Caki2 (cell line): ENCODE data around the gene CYP2W1. TPM values are rescaled to one million over a fixed set of nuclear protein-coding genes. Genes with fewer than 3 reads are reported as not detected.
"Not testable (repeated sequence)": the region's sequence is repeated elsewhere in the genome, so short reads cannot be mapped to it uniquely, and the experiment has no call there.

Source experiments
- DNase-seq: peaks from one replicate; pipeline ENCODE4 v3.0.0-alpha.2; 2015; ENCODE audit warnings: low read depth
- in situ Hi-C: cut with HindIII; loops from 2 replicates; pipeline ENCODE4 v1.10.0; 2016; ENCODE audit warnings: low sequenced_read_pairs, low pct_unique_long_range_greater_than_20kb, mixed read lengths
- total RNA-seq: library from RNA; depleted of rRNA; stranded (reverse); fragments of >200 nt; shearing (Covaris generic); gene quantifications from 2 replicates; pipeline ENCODE4 v1.2.3, GENCODE V29; 2014; ENCODE audit warnings: low replicate concordance

The CYP2W1 gene
- total RNA-seq, 1 experiment from 2014 or later = not detected

DNA sequence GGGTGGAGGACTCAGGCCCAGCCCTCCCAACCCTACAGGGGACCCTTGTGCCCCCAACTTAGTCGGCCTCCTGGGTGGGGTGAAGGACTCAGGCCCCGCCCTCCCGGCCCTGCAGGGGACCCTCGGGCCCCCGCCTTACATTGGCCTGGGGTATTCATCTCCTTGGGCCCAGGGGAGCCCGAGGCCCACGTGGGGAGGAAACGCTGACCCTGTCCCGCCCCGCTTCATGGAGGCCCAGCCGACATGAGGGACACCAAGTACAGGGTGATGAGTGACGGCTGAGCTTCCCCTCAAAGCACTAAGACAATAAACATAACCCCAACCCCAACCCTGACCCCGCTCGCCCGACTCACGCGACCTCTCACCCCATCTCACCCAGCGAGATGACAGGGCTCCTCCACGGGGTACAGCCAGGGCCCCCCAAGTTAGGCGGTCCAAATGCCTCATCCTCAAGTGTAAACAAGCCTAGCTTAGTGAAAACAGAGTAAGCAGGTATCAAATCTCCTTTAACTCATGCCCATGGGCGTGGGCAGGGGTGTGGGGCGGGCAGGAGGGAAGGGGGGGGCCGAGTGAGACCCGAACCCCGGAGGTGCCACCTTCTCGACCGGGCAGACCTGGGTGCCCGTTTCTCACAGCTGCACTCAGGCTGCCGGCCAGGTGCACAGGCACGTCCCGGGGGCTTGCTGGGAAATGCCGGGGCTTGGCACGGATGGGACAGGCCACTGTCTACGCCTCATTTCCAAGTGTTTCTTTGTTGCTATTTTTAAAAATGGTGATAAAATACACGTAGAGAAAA is 8.2 kb downstream of the CYP2W1 start:
- in situ Hi-C loops = no loop called here
- no peak for DNase-seq

GRCh38 chr7:991729-992656 is 9.0 kb downstream of the CYP2W1 start:
- DNase-seq = no peak
- in situ Hi-C loops = no loop called here

- in situ Hi-C loops = no loop called here
- peak; percentile 88 for DNase-seq
These were observed 10.0 kb downstream of the CYP2W1 start for GRCh38 chr7:992709-993607.

- no peak for DNase-seq
- in situ Hi-C loops = no loop called here
These were observed 11.8 kb downstream of the CYP2W1 start for GRCh38 chr7:994592-995308.

DNA sequence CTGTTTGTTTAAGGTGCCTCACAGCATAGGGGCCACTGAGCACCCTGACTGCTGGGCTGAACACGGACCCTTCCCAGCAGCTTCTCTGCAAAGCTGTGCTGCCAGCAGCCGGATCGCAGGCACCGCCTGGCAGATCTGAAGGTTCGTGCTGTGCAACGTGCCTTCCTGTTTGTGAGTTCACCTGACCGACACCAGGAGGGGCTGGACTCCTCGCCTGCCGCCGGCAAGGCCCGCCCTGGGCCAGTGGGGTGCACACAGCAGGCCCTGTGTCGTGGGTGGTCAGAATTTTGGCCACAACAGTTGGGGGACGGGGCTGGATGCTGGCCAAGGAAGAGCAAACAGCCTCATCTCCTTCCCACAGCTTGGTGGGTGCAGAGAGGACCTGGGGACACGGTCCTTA is 12.6 kb downstream of the CYP2W1 start:
- DNase-seq = no peak
- in situ Hi-C loops = no loop called here

GRCh38 chr7:996079-996872 is 13.3 kb downstream of the CYP2W1 start:
- in situ Hi-C loops = no loop called here
- DNase-seq = no peak

GRCh38 chr7:997404-998395 is 14.7 kb downstream of the CYP2W1 start:
- in situ Hi-C loops = no loop called here
- no peak for DNase-seq

GRCh38 chr7:999149-999879 is 16.3 kb downstream of the CYP2W1 start:
- in situ Hi-C loops = no loop called here
- DNase-seq = no peak

DNA sequence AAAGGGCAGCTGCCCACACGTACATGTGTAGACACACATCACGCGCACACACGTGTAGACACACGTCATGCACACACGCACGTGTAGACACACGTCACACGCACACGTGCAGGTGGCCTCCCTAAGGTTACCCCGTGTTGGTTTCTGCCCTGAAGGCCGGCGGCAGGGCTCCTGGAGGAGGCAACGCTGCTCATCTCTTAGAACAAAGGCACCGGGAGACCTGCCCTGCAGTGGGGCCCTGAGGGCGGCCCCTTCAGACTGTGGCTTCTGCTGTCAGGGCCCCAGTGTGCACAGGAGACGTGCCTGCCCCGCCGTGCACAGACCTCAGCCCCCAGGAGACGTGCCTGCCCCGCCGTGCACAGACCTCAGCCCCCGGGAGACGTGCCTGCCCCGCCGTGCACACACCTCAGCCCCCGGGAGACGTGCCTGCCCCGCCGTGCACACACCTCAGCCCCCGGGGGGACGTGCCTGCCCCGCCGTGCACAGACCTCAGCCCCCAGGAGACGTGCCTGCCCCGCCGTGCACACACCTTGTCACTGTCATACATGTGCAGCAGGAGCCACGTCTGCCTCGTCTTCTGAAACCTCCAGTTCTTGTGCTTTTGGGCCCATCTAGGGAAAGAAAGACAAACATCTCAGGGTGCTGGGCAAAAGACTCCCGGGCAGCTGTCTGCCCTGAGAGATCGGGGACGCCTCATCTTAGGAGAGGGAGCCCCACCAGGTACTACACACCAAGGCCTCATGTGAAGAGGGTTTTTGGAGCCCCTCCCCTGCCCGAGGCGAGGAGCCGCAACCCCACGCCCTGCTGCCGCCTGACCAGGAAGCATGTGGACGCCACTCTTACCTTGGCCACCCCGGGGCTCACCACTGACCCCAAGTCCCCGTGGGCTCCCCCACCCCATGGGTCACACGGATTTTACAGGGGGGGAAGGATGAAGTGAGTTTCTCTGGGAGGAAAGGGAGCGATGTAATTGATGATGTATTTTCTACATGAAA is 17.3 kb downstream of the CYP2W1 start:
- in situ Hi-C loops = no loop called here
- DNase-seq = no peak

DNA sequence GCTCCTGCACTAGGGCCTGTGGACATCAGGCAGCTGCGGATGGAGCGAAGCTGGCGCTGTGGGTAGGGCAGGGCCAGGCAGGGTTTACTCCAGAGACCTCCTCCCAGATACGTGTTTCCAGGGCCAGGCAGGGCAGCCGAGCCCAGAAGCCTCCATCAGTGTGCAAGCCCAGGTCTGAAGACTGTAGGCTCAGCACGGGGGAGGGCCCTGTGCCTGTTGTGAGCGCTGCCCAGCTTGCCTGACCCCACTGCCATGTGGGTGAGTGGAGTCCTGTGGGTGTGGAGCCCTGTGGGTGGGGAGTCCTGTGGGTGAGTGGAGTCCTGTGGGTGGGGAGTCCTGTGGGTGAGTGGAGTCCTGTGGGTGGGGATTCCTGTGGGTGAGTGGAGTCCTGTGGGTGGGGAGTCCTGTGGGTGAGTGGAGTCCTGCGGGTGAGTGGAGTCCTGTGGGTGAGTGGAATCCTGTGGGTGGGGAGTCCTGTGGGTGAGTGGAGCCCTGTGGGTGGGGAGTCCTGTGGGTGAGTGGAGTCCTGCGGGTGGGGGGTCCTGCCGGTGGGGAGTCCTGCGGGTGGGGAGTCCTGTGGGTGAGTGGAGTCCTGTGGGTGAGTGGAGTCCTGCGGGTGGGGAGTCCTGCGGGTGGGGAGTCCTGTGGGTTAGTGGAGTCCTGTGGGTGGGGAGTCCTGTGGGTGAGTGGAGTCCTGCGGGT is 18.2 kb downstream of the CYP2W1 start:
- DNase-seq, in situ Hi-C loops: not testable (repeated sequence)

- DNase-seq, in situ Hi-C loops: not testable (repeated sequence)
These were observed 19.0 kb downstream of the CYP2W1 start for GRCh38 chr7:1002026-1002425.

- DNase-seq, in situ Hi-C loops: not testable (repeated sequence)
These were observed 19.5 kb downstream of the CYP2W1 start for GRCh38 chr7:1002445-1002844.

DNA sequence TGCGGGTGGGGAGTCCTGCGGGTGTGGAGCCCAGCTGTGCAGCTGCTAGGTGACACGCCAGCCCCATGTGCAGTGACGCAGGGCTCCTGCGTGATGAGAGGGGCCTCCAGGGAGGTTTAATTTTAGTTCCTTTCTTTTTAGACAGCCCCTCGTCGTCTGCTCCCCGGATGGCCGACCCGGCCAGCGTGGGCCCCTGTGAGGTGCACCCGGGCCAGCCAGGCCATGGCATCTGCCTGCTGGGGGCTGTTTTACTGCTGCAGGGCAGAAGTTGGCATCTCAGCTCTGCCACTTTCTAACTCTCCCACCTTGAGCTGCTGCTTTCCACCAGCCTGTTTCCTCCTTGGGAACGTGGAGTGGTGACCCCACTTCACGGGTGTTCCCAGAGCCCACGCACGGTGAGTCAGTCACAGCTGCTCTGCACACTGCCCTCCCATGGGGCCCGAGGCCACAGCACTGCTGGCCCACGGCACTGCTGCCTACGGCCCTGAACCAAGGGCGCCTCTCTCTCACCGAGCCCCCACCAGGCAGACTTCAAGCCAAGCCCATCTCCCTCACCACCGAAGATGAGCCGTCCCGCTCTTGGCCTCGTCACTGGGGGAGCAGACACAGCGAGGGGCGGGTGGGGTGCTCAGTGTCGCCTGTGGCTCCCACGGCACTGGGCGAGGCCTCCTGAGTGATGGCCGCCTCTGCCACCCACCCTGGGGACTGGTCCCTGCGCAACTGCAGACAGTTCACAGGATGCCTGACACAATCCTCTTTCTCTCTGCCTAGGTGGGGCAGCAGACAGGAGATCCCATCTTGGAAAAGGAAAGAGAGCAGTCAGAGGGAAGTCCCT is 21.3 kb downstream of the CYP2W1 start:
- in situ Hi-C loops = no loop called here

More for the DNA sequence above, 21.3 kb downstream of the CYP2W1 start:
- no peak for DNase-seq
